GM23338 (cell line): ENCODE results near the gene MAP1S. TPM values are rescaled to one million over a fixed set of nuclear protein-coding genes. Genes with fewer than 3 reads are reported as not detected.

ENCODE experiments used
- ATAC-seq: fragments of 200-7000 bp; cut with Tn5 transposase; 3 replicates; pipeline ENCODE4 v1.9.1; 2020
- DNase-seq: peaks from one replicate; pipeline ENCODE4 v3.0.0-alpha.2; 2015; ENCODE audit warnings: low spot score
- H2AFZ ChIP-seq: fragments of 200-600 bp; sonication (generic); 2 replicates; pipeline ENCODE4 v1.8.0; 2016; ENCODE audit warnings: antibody characterized with exemption, mild to moderate bottlenecking, moderate library complexity
- H3F3A ChIP-seq: fragments of 200-600 bp; sonication (generic); replicated peaks from 2 replicates; pipeline ENCODE4 v1.8.0; 2017; ENCODE audit warnings: antibody characterized with exemption, mixed run types, low read depth
- H3K27ac ChIP-seq: fragments of 200-600 bp; sonication (generic); 2 replicates; pipeline ENCODE4 v1.6.1; 2016; ENCODE audit warnings: low read depth
- H3K27me3 ChIP-seq: fragments of 200-600 bp; sonication (generic); 2 replicates; pipeline ENCODE4 v1.8.0; 2016; ENCODE audit warnings: mild to moderate bottlenecking, mixed run types, moderate library complexity; ENCODE audit not compliant: insufficient read depth
- H3K36me3 ChIP-seq: fragments of 200-600 bp; sonication (generic); 2 replicates; pipeline ENCODE4 v1.8.0; 2016; ENCODE audit warnings: mild to moderate bottlenecking; ENCODE audit not compliant: insufficient read depth
- H3K4me1 ChIP-seq: fragments of 200-600 bp; sonication (generic); 2 replicates; pipeline ENCODE4 v1.8.0; 2016; ENCODE audit warnings: mild to moderate bottlenecking, moderate library complexity; ENCODE audit not compliant: insufficient read depth
- H3K4me2 ChIP-seq: fragments of 200-600 bp; sonication (generic); 2 replicates; pipeline ENCODE4 v1.7.1; 2017; ENCODE audit warnings: mixed run types
- H3K4me3 ChIP-seq: fragments of 200-600 bp; sonication (generic); 2 replicates; pipeline ENCODE4 v1.6.1; 2016; ENCODE audit warnings: mixed run types
- H3K79me2 ChIP-seq: fragments of 200-600 bp; sonication (generic); replicated peaks from 2 replicates; pipeline ENCODE4 v1.8.0; 2017; ENCODE audit warnings: mild to moderate bottlenecking; ENCODE audit not compliant: insufficient read depth
- H3K9me2 ChIP-seq: fragments of 200-600 bp; sonication (generic); 2 replicates; pipeline ENCODE4 v1.8.0; 2017; ENCODE audit not compliant: insufficient read depth
- H4K20me1 ChIP-seq: fragments of 200-600 bp; sonication (generic); replicated peaks from 2 replicates; pipeline ENCODE4 v1.8.0; 2017; ENCODE audit warnings: mild to moderate bottlenecking; ENCODE audit not compliant: insufficient read depth
- H3K27ac Mint-ChIP-seq: 2 replicates; pipeline ENCODE4 v1.8.0; 2020; ENCODE audit warnings: inconsistent platforms, mild to moderate bottlenecking, moderate library complexity, mixed read lengths
- H3K27me3 Mint-ChIP-seq: 3 replicates; pipeline ENCODE4 v1.8.0; 2022; ENCODE audit warnings: low read depth, mild to moderate bottlenecking, moderate library complexity, mixed read lengths, inconsistent platforms; ENCODE audit not compliant: insufficient read depth, poor library complexity
- H3K36me3 Mint-ChIP-seq: 3 replicates; pipeline ENCODE4 v1.8.0; 2021; ENCODE audit warnings: low read depth, mild to moderate bottlenecking, inconsistent platforms, moderate library complexity, mixed read lengths
- H3K4me1 Mint-ChIP-seq: 3 replicates; pipeline ENCODE4 v1.8.0; 2020; ENCODE audit warnings: mild to moderate bottlenecking, inconsistent platforms, mixed read lengths
- H3K4me3 Mint-ChIP-seq: 3 replicates; pipeline ENCODE4 v1.8.0; 2021; ENCODE audit warnings: moderate library complexity, mild to moderate bottlenecking, inconsistent platforms, mixed read lengths
- H3K9me3 Mint-ChIP-seq: 3 replicates; pipeline ENCODE4 v1.8.0; 2020; ENCODE audit warnings: moderate library complexity, mild to moderate bottlenecking, inconsistent platforms, mixed read lengths
- EZH2 ChIP-seq: fragments of 200-600 bp; sonication (generic); IDR thresholded peaks from one replicate; pipeline ENCODE4 v1.8.0; 2017; ENCODE audit warnings: antibody characterized with exemption, mild to moderate bottlenecking, low read depth; ENCODE audit not compliant: unreplicated experiment
- NANOG ChIP-seq: IDR thresholded peaks from 2 replicates; pipeline ENCODE4 v1.6.1; 2016; ENCODE audit warnings: antibody characterized with exemption, borderline replicate concordance
- POLR2AphosphoS5 ChIP-seq: IDR thresholded peaks from 2 replicates; pipeline ENCODE4 v1.6.1; 2016; ENCODE audit warnings: antibody characterized with exemption, low read depth
- REST ChIP-seq: IDR thresholded peaks from one replicate; pipeline ENCODE4 v1.6.1; 2018; ENCODE audit warnings: antibody characterized with exemption; ENCODE audit not compliant: unreplicated experiment
- STAT1 ChIP-seq: IDR thresholded peaks from one replicate; pipeline ENCODE4 v1.6.1; 2016; ENCODE audit warnings: antibody characterized with exemption; ENCODE audit not compliant: unreplicated experiment
- ZNF114 ChIP-seq: fragments of 250-450 bp; sonication (Bioruptor Pico); IDR thresholded peaks from 2 replicates; pipeline ENCODE4 v1.5.0; 2020; ENCODE audit warnings: mild to moderate bottlenecking, moderate library complexity
- ZNF331 ChIP-seq: fragments of 250-450 bp; sonication (Bioruptor Pico); IDR thresholded peaks from 2 replicates; pipeline ENCODE4 v1.5.0; 2020; ENCODE audit warnings: low read depth, mild to moderate bottlenecking, moderate library complexity
- polyA plus RNA-seq: library from polyadenylated mRNA; unstranded; fragments of >200 nt; fragmentation: Nextera tagmentation; extraction: Ambion mirVana; gene quantifications from 2 replicates; pipeline ENCODE4 v1.2.1, GENCODE V29; 2016
- total RNA-seq: library from RNA; depleted of rRNA; stranded (reverse); fragments of >200 nt; shearing (Covaris generic); gene quantifications from 2 replicates; pipeline ENCODE4 v1.2.3, GENCODE V29; 2014
- TF ChIP-seq, protein P1 (sequence below), 2 experiments: fragments of 200-600 bp in 1 of 2; sonication (generic) in 1 of 2; conservative IDR thresholded peaks; 2 replicates each; pipeline versions ENCODE4 v1.5.1 to v1.6.1; 2016 to 2017; ENCODE audit warnings: antibody characterized with exemption in 2 of 2, low read depth in 2 of 2, mild to moderate bottlenecking in 2 of 2, moderate library complexity in 1 of 2
- TF ChIP-seq, protein P2 (sequence below): IDR thresholded peaks from 2 replicates; pipeline ENCODE4 v1.6.1; 2016; ENCODE audit warnings: antibody characterized with exemption

The MAP1S gene
- total and polyA plus RNA-seq, 2 experiments from 2014 or later: 102 to 104 TPM

- peaks cover 12% of the 10 kb centered on the region; the same call in 1 of the 2 replicates for H3K36me3 ChIP-seq
- no peak for ATAC-seq
- H3F3A ChIP-seq: no peaks in the 10 kb centered on the region
- Mint-ChIP-seq H3K27me3 (peaks cover 11% of the 10 kb centered on the region), H3K4me3 (no peak overlapping the region), H3K27ac (no peak overlapping the region), H3K36me3 (peaks cover 53% of the 10 kb centered on the region), H3K9me3 (no peaks in the 10 kb centered on the region), H3K4me1 (peaks cover 16% of the 10 kb centered on the region)
- peaks cover 48% of the 10 kb centered on the region for H3K79me2 ChIP-seq
- H2AFZ ChIP-seq: no peak overlapping the region
- H3K4me2 ChIP-seq: no peak overlapping the region
- H3K27ac ChIP-seq: no peak overlapping the region
- DNase-seq: no peak
- peaks cover 37% of the 10 kb centered on the region for H4K20me1 ChIP-seq
- H3K4me3 ChIP-seq: no peak overlapping the region
- no peaks in the 10 kb centered on the region for H3K9me2 ChIP-seq
- no peaks in the 10 kb centered on the region for H3K27me3 ChIP-seq
- H3K4me1 ChIP-seq: peaks cover 10% of the 10 kb centered on the region; the same call in 1 of the 2 replicates
- TF ChIP-seq REST (no peak), POLR2AphosphoS5 (no peak), ZNF114 (no peak), STAT1 (no peak), ZNF331 (CRISPR knock-in tag) (no peak), EZH2 (no peak), NANOG (no peak)
- TF ChIP-seq, protein P1, sequence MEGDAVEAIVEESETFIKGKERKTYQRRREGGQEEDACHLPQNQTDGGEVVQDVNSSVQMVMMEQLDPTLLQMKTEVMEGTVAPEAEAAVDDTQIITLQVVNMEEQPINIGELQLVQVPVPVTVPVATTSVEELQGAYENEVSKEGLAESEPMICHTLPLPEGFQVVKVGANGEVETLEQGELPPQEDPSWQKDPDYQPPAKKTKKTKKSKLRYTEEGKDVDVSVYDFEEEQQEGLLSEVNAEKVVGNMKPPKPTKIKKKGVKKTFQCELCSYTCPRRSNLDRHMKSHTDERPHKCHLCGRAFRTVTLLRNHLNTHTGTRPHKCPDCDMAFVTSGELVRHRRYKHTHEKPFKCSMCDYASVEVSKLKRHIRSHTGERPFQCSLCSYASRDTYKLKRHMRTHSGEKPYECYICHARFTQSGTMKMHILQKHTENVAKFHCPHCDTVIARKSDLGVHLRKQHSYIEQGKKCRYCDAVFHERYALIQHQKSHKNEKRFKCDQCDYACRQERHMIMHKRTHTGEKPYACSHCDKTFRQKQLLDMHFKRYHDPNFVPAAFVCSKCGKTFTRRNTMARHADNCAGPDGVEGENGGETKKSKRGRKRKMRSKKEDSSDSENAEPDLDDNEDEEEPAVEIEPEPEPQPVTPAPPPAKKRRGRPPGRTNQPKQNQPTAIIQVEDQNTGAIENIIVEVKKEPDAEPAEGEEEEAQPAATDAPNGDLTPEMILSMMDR (conservative IDR thresholded peaks at IDR 0.05; ENCODE audit: low read depth in 2 of 2): no peak
Measured at GRCh38 chr19:17724655-17725054, 5.4 kb downstream of the MAP1S start.

GRCh38 chr19:17725422-17726078 lies 6.3 kb downstream of the MAP1S start:
- Histone ChIP-seq H3K4me3 (no peak overlapping the region), H3K27ac (no peak overlapping the region), H3K79me2 (peaks cover 48% of the 10 kb centered on the region), H3K4me2 (no peak overlapping the region), H3K9me2 (no peaks in the 10 kb centered on the region), H2AFZ (no peak overlapping the region), H3K27me3 (no peaks in the 10 kb centered on the region), H4K20me1 (peaks cover 37% of the 10 kb centered on the region), H3K36me3 (peaks cover 16% of the 10 kb centered on the region), H3K4me1 (0 out of 2 replicates have a peak, but pooled peaks cover 4% of the 10 kb centered on the region), H3F3A (no peaks in the 10 kb centered on the region)
- TF ChIP-seq, protein P2, sequence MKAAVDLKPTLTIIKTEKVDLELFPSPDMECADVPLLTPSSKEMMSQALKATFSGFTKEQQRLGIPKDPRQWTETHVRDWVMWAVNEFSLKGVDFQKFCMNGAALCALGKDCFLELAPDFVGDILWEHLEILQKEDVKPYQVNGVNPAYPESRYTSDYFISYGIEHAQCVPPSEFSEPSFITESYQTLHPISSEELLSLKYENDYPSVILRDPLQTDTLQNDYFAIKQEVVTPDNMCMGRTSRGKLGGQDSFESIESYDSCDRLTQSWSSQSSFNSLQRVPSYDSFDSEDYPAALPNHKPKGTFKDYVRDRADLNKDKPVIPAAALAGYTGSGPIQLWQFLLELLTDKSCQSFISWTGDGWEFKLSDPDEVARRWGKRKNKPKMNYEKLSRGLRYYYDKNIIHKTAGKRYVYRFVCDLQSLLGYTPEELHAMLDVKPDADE: no peak
- TF ChIP-seq, protein P1 (conservative IDR thresholded peaks at IDR 0.05; ENCODE audit: low read depth in 2 of 2): peak; percentile 72 to 88
- peaks cover 8% of the 10 kb centered on the region for H3K27me3 Mint-ChIP-seq
- no peak overlapping the region for H3K27ac Mint-ChIP-seq
- H3K36me3 Mint-ChIP-seq: peaks cover 59% of the 10 kb centered on the region
- peaks cover 10% of the 10 kb centered on the region for H3K4me1 Mint-ChIP-seq
- no peaks in the 10 kb centered on the region for H3K9me3 Mint-ChIP-seq
- no peak overlapping the region for H3K4me3 Mint-ChIP-seq
- ATAC-seq (peak; percentile 93), DNase-seq (peak; percentile 74)
